Cardiac muscle cell (in vitro differentiated cells and primary cell): ENCODE data around the gene TMEM59L. TPM values are rescaled to one million over a fixed set of nuclear protein-coding genes. Genes with fewer than 3 reads are reported as not detected.
A peak's percentile ranks its signal among the peaks of the same experiment; 100 is the strongest.
"Not testable (repeated sequence)": the region's sequence is repeated elsewhere in the genome, so short reads cannot be mapped to it uniquely, and the experiment has no call there.

ENCODE experiments used
- DNase-seq, 2 donors: peaks; one replicate each; pipeline versions ENCODE4 v3.0.0 to v3.0.0-alpha.2; 2010 to 2017; ENCODE audit warnings: low read depth in 1 of 2, low spot score in 1 of 2
- H3K27ac ChIP-seq: fragments of 200-600 bp; sonication (generic); 2 replicates; pipeline ENCODE4 v1.5.1; 2016
- H3K27me3 ChIP-seq: fragments of 200-600 bp; sonication (generic); 2 replicates; pipeline ENCODE4 v1.6.0; 2016; ENCODE audit warnings: control low read depth
- H3K36me3 ChIP-seq: fragments of 200-600 bp; sonication (generic); 2 replicates; pipeline ENCODE4 v1.5.1; 2016; ENCODE audit warnings: control low read depth
- H3K4me1 ChIP-seq: fragments of 200-600 bp; sonication (generic); 2 replicates; pipeline ENCODE4 v1.8.1; 2017; ENCODE audit warnings: low read depth, mild to moderate bottlenecking, mixed run types
- H3K4me3 ChIP-seq: fragments of 200-600 bp; sonication (generic); 2 replicates; pipeline ENCODE4 v1.5.1; 2016; ENCODE audit warnings: mild to moderate bottlenecking
- H3K9me3 ChIP-seq: fragments of 200-600 bp; sonication (generic); 2 replicates; pipeline ENCODE4 v1.5.1; 2017; ENCODE audit warnings: low read depth, mild to moderate bottlenecking, control low read depth
- CTCF ChIP-seq: IDR thresholded peaks from 2 replicates; pipeline ENCODE4 v1.5.1; 2012; ENCODE audit warnings: low read depth, mild to moderate bottlenecking, low read length
- polyA plus RNA-seq: library from polyadenylated mRNA; unstranded; fragments of >200 nt; fragmentation: Nextera tagmentation; extraction: Ambion mirVana; gene quantifications from 2 replicates; pipeline ENCODE4 v1.2.1, GENCODE V29; 2016
- total RNA-seq: library from RNA; depleted of rRNA; stranded (reverse); fragments of >200 nt; gene quantifications from 2 replicates; pipeline ENCODE4 v1.2.3, GENCODE V29; 2016

TMEM59L gene
- total and polyA plus RNA-seq, 2 experiments from 2014 or later: 1.6 to 2.0 TPM

DNA sequence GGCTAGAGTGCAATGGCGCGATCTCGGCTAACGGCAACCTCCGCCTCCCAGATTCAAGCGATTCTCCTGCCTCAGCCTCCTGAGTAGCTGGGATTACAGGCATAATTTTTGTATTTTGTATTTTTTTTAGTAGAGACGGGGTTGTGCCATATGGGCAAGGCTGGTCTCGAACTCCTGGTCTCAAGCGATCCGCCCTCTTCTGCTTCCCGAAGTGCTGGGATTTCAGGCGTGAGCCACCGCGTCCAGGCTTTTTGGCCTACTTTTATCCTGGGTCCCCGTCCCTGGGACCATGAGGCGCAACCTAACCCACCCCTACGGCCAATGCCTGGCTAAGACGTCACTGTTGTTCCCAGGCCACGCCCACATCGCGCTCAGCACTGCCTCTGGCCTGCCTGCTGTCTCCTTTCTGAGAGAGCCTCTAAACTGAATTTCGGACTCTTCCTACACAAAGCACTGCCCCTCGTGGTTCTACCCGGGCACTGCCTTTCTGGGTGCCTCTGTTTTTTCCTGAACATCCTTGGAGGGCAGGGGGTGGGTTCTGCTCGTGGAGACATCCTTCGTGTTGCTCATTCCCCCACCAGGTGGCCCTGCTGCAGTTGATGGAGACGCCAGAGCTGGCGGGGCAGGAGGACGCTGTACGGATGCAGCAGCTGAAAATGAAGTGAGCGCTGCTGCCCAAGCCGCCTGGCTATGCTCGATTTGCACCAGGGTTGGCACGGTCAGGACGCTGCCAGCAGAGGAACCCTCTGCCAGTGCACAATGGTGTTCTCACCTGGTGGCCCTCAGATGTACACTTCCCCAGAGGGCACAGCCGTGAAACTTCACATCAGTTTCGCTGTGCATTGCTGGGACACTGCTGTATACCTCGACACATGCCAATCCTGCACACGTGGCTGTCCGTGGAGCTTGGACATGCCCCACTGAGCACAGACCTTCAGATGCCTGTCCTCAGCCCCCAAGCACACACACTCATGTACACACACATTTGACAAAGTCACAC, 22.1 kb upstream of the TMEM59L start:
- Histone ChIP-seq H3K27me3 (peaks cover 4% of the 10 kb centered on the region), H3K36me3 (no peaks in the 10 kb centered on the region), H3K4me3 (peak overlapping the region; percentile 76), H3K4me1 (no peaks in the 10 kb centered on the region), H3K9me3 (no peaks in the 10 kb centered on the region), H3K27ac (no peak overlapping the region)
- peak; percentile 70 to 92 for DNase-seq
- peak; percentile 39 for TF ChIP-seq CTCF

DNA sequence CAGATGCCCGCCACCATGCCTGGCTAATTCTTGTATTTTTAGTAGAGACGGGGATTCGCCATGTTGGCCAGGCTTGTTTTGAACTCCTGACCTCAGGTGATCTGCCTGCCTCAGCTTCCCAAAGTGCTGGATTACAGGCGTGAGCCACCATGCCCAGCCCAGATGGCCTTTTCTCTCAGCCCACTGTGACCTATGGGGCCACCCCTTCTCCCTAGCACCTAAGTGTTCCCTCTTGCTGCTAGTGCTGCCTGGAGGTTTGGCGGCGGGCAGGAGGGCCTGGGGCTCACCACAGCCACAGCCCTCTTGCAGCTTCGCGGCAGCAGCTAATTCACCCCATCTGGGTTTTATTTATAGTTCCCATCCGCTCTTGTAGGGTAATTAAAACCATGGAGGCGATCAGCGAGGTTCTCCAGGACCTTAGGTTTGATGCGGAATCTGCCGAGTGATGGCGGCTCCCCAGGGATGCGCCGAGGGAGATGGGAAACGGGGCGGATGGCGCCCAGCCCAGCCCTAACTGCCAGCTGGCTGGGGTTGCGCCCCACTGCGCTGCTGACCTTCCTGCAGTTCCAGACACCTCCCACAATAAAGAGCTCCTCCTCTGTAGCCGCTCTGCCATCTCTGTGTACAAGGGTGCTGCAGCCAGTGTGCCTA, 20.8 kb upstream of the TMEM59L start:
- Histone ChIP-seq H3K27ac (no peak overlapping the region), H3K27me3 (peaks cover 4% of the 10 kb centered on the region), H3K4me1 (no peaks in the 10 kb centered on the region), H3K9me3 (no peaks in the 10 kb centered on the region), H3K4me3 (no peak overlapping the region), H3K36me3 (no peaks in the 10 kb centered on the region)
- no peak for TF ChIP-seq CTCF
- DNase-seq: no peak

GRCh38 chr19:18592732-18593131, 19.9 kb upstream of the TMEM59L start:
- DNase-seq, H3K4me3 ChIP-seq, H3K27me3 ChIP-seq, H3K4me1 ChIP-seq, H3K9me3 ChIP-seq, H3K36me3 ChIP-seq, H3K27ac ChIP-seq: not testable (repeated sequence)

DNA sequence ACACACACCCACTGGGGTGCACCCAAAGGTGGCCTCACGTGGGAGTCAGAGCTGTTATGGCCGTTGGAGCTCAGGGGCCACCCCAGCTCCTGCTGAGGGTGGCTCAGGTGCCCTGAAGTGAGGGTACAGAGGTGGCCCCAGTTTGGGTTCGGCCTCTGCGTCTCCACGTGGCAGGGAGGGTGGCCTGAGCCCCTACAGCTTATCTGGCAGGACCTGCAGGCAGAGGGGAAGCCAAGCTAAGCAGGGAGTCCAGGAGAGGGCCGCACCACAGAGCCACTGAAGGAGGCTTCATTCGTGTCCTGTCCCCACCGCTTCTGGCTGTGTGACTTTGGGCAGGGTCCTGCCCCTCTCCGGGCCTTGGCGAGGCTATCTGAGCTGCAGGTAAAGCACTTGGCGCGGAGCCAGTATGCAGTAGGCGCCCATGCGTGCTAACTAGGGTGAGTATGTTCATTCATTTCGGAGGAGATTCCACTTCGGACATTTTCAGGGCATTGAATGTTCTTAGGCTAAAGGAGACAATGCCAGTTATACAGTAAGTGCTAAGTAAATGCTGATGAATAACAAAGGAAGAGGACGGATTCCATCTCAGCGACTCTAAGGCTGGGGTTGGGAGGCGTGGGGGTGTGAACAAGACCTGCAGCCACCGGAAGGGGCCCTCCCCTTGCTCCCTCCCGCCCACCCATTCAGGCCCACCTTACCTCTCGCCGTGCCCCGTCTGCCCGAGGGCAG, 19.1 kb upstream of the TMEM59L start:
- no peak overlapping the region for H3K27ac ChIP-seq
- no peak for DNase-seq
- no peaks in the 10 kb centered on the region for H3K36me3 ChIP-seq
- no peaks in the 10 kb centered on the region for H3K9me3 ChIP-seq
- no peak for TF ChIP-seq CTCF
- peaks cover 4% of the 10 kb centered on the region for H3K27me3 ChIP-seq
- H3K4me3 ChIP-seq: peak overlapping the region; percentile 28
- H3K4me1 ChIP-seq: no peaks in the 10 kb centered on the region

- H3K4me1 ChIP-seq: no peaks in the 10 kb centered on the region
- peak; percentile 63 for TF ChIP-seq CTCF
- peak overlapping the region; percentile 28 for H3K4me3 ChIP-seq
- H3K27me3 ChIP-seq: peaks cover 4% of the 10 kb centered on the region
- no peaks in the 10 kb centered on the region for H3K9me3 ChIP-seq
- peak; percentile 90 to 92 for DNase-seq
- no peaks in the 10 kb centered on the region for H3K36me3 ChIP-seq
- H3K27ac ChIP-seq: no peak overlapping the region
Measured at GRCh38 chr19:18594096-18594823, 18.4 kb upstream of the TMEM59L start.
